Heart left ventricle (tissue), 16 donors: Measurements from ENCODE around the gene NLRP14. TPM values are rescaled to one million over a fixed set of nuclear protein-coding genes. Genes with fewer than 3 reads are reported as not detected.
A peak's percentile ranks its signal among the peaks of the same experiment; 100 is the strongest.

Experiments
- ATAC-seq, 4 donors: fragments of 200-7000 bp; cut with Tn5 transposase; one replicate each; pipeline ENCODE4 v1.9.1; 2020 to 2022; ENCODE audit warnings: moderate library complexity in 4 of 4, mild to moderate bottlenecking in 3 of 4, moderate number of reproducible peaks in 1 of 4
- DNase-seq, 5 donors: peaks; one replicate each; pipeline ENCODE4 v3.0.0-alpha.2; 2020
- H3K27ac ChIP-seq, 12 donors: fragments of 200-600 bp; sonication (generic) in 4 of 12; one replicate each; pipeline versions ENCODE4 v1.5.0 to v1.8.0; 2016 to 2022; ENCODE audit warnings: mild to moderate bottlenecking in 2 of 12
- H3K27me3 ChIP-seq, 9 donors: fragments of 200-600 bp; sonication (generic) in 2 of 9; one replicate each; pipeline versions ENCODE4 v1.5.1 to v1.8.0; 2016 to 2022; ENCODE audit warnings: mild to moderate bottlenecking in 3 of 9
- H3K36me3 ChIP-seq, 9 donors: fragments of 200-600 bp; sonication (generic) in 2 of 9; one replicate each; pipeline versions ENCODE4 v1.5.0 to v1.8.0; 2018 to 2022; ENCODE audit warnings: mild to moderate bottlenecking in 2 of 9
- H3K4me1 ChIP-seq, 12 donors: fragments of 200-600 bp; sonication (generic) in 4 of 12; one replicate each; pipeline versions ENCODE4 v1.5.0 to v1.8.0; 2016 to 2022; ENCODE audit warnings: mild to moderate bottlenecking in 3 of 12
- H3K4me3 ChIP-seq, 12 donors: fragments of 200-600 bp; sonication (generic) in 4 of 12; one replicate each; pipeline versions ENCODE4 v1.5.0 to v1.8.0; 2017 to 2022; ENCODE audit warnings: mild to moderate bottlenecking in 9 of 12, moderate library complexity in 4 of 12
- H3K9me3 ChIP-seq, 12 donors: fragments of 200-600 bp; sonication (generic) in 4 of 12; one replicate each; pipeline versions ENCODE4 v1.5.0 to v1.8.0; 2016 to 2022; ENCODE audit warnings: mild to moderate bottlenecking in 1 of 12
- CTCF ChIP-seq, 12 donors: fragments of 200-600 bp; sonication (generic) in 4 of 12; IDR thresholded peaks; one replicate each; pipeline versions ENCODE4 v1.5.0 to v1.8.0; 2018 to 2022; ENCODE audit warnings: antibody characterized with exemption in 12 of 12, mild to moderate bottlenecking in 5 of 12
- POLR2A ChIP-seq, 2 donors: fragments of 450-650 bp; IDR thresholded peaks; one replicate each; pipeline ENCODE4 v1.6.1; 2017; ENCODE audit warnings: antibody characterized with exemption in 2 of 2, mild to moderate bottlenecking in 2 of 2, moderate library complexity in 2 of 2
- WGBS, 4 donors: extraction: QIAGEN DNeasy Blood & Tissue Kit in 2 of 4; methylation state at CpG; one replicate each; pipeline versions ENCODE4 v1.1.5 to v1.1.7; 2013 to 2018; 5-methylcytosine and 5-hydroxymethylcytosine counted together
- intact Hi-C, 10 donors: fragments of 100-400 bp; cut with DNase I; formaldehyde crosslinking; loops; one replicate each; pipeline versions ENCODE4 v1.11.1 to v1.14.2; 2022
- polyA plus RNA-seq, 2 donors: library from polyadenylated mRNA; stranded (reverse); fragments of 200-250 nt; gene quantifications; one replicate each; pipeline ENCODE4 v1.2.3, GENCODE V29; 2013
- total RNA-seq, 9 donors: library from RNA; depleted of rRNA in 2 of 9; stranded (reverse); fragments of >200 nt in 2 of 9; fragmentation: NEBNext Ultra II Directional in 3 of 9; extraction: Animal tissue kit (Norgen Biotek cat#: 25700) in 3 of 9; gene quantifications; one replicate each; pipeline versions ENCODE4 v1.1.0 to v1.2.4, GENCODE V29; 2016 to 2023
- donor health status: ischemic (EF 13 %, LVEDD 7.1; RV severe dilation, severe dysfunction).
- donor health status: healthy with polysubstance abuse.
- donor health status: DM: no; HTN: yes; CAD: no.
- donor health status: DM: no; HTN: no; CAD: no.
- donor health status: ischemic (EF 25% LVEDD 6.9; RV normal size, moderate dysfunction).
- donor health status: ischemic (EF 25% LVEDD 5.7; RV mildly dilated, moderate dysfunction).
- donor health status: healthy.
- donor health status: DM: yes; HTN: yes; CAD: no.
- donor health status: ischemic (EF 35%, LVEDD 5.7; RV mildly dilated, moderate dysfunction).
- donor health status: nonischemic (EF 11% LVEDD 7.7; RV severe dilation, severe dysfunction).
- donor health status: DM: yes; HTN: yes; CAD: no.
- donor health status: PGD.
- donor health status: ischemic (EF 29% LVEDD 5.4; RV normal size, mild dysfunction).
- donor health status: nonischemic (EF 23%, LVEDD 6.1; RV moderate dilation, normal function).

NLRP14 gene
- total and polyA plus RNA-seq, 11 donors: not detected

- Histone ChIP-seq H3K27me3 (no peaks in the 10 kb centered on the region), H3K27ac (no peak overlapping the region), H3K4me3 (no peak overlapping the region), H3K4me1 (no peaks in the 10 kb centered on the region), H3K9me3 (no peaks in the 10 kb centered on the region), H3K36me3 (peaks cover 0 to 8% (median 4%) of the 10 kb centered on the region in 9 donors)
- no peak for DNase-seq
- ATAC-seq: no peak
- intact Hi-C loops: no loop called here
- no peak for TF ChIP-seq CTCF (IDR thresholded peaks at IDR 0.05)
- no peak for TF ChIP-seq POLR2A (IDR thresholded peaks at IDR 0.05)
Measured at GRCh38 chr11:6995703-6996102, 24.6 kb upstream of the NLRP14 start.

GRCh38 chr11:7004482-7004881 is 15.8 kb upstream of the NLRP14 start:
- Histone ChIP-seq H3K4me3 (no peak overlapping the region), H3K27ac (no peak overlapping the region), H3K36me3 (peaks cover 0 to 21% (median 10%) of the 10 kb centered on the region in 9 donors), H3K27me3 (no peaks in the 10 kb centered on the region), H3K9me3 (no peaks in the 10 kb centered on the region), H3K4me1 (no peaks in the 10 kb centered on the region)
- DNase-seq (no peak), ATAC-seq (peak in 1 of 4 donors; percentile 49)
- TF ChIP-seq POLR2A (IDR thresholded peaks at IDR 0.05): no peak
- no peak for TF ChIP-seq CTCF (IDR thresholded peaks at IDR 0.05)
- WGBS, 4 donors: 24 to 39% (median 33%) methylated on average over 3 of the region's 3 CpGs
- intact Hi-C loops: no loop called here

- 95 to 100% (median 99%) methylated on average over 1 of the region's 1 CpG for WGBS, 4 donors
- intact Hi-C loops: no loop called here
Measured at GRCh38 chr11:7014118-7014517, 6.2 kb upstream of the NLRP14 start.

GRCh38 chr11:7016011-7016410 is 4.3 kb upstream of the NLRP14 start:
- H3K4me3 ChIP-seq: no peak overlapping the region
- ATAC-seq (no peak), DNase-seq (no peak)
- H3K36me3 ChIP-seq: no peaks in the 10 kb centered on the region
- WGBS, 4 donors: 77 to 90% (median 83%) methylated on average over 1 of the region's 1 CpG
- peaks cover 0 to 6% (median 0%) of the 10 kb centered on the region in 9 donors for H3K27me3 ChIP-seq
- H3K27ac ChIP-seq: no peak overlapping the region
- no peaks in the 10 kb centered on the region for H3K9me3 ChIP-seq
- TF ChIP-seq POLR2A (IDR thresholded peaks at IDR 0.05) (no peak), CTCF (IDR thresholded peaks at IDR 0.05) (no peak)
- H3K4me1 ChIP-seq: peaks cover 0 to 14% (median 6%) of the 10 kb centered on the region in 12 donors
- intact Hi-C loops: no loop called here

More at GRCh38 chr11:7014118-7014517, 6.2 kb upstream of the NLRP14 start:
- H3K9me3 ChIP-seq: no peaks in the 10 kb centered on the region
- no peaks in the 10 kb centered on the region for H3K36me3 ChIP-seq
- no peak overlapping the region for H3K27ac ChIP-seq
- no peak for ATAC-seq
- TF ChIP-seq POLR2A (IDR thresholded peaks at IDR 0.05): no peak
- no peak for TF ChIP-seq CTCF (IDR thresholded peaks at IDR 0.05)
- H3K27me3 ChIP-seq: no peaks in the 10 kb centered on the region
- H3K4me1 ChIP-seq: peaks cover 0 to 2% (median 0%) of the 10 kb centered on the region in 12 donors
- H3K4me3 ChIP-seq: no peak overlapping the region
- DNase-seq: no peak
